Measurements from ENCODE around the gene KATNAL2. TPM values are rescaled to one million over a fixed set of nuclear protein-coding genes. Genes with fewer than 3 reads are reported as not detected.
"Not testable (repeated sequence)": the region's sequence is repeated elsewhere in the genome, so short reads cannot be mapped to it uniquely, and the experiment has no call there.

The KATNAL2 gene
- total RNA-seq, 1 donor from 2014 or later = 6.3 TPM

GRCh38 chr18:47034591-47034990 is 117.2 kb downstream of the KATNAL2 start:
- DNase-seq = not testable (repeated sequence)

- DNase-seq = no peak
These were observed 117.8 kb downstream of the KATNAL2 start, which contains the start of gene ELOA2 for GRCh38 chr18:47035156-47035671. TSS of gene ELOA2 (minus strand) at chr18:47035621. CDS start at chr18:47035264, 357 bp downstream.

GRCh38 chr18:47036298-47036874 is 119.0 kb downstream of the KATNAL2 start:
- no peak for DNase-seq

GRCh38 chr18:47036927-47037578 is 119.7 kb downstream of the KATNAL2 start:
- DNase-seq = no peak

- DNase-seq = no peak
These were observed 123.6 kb downstream of the KATNAL2 start for GRCh38 chr18:47040982-47041381.

- peak; percentile 20 for DNase-seq
These were observed 133.1 kb downstream of the KATNAL2 start for GRCh38 chr18:47050468-47050867.

GRCh38 chr18:47054369-47054768 is 137.0 kb downstream of the KATNAL2 start:
- no peak for DNase-seq

- no peak for DNase-seq
These were observed 145.1 kb downstream of the KATNAL2 start for GRCh38 chr18:47062471-47062870.

- DNase-seq = no peak
These were observed 145.7 kb downstream of the KATNAL2 start for GRCh38 chr18:47063096-47063495.

GRCh38 chr18:47067648-47068047 is 150.2 kb downstream of the KATNAL2 start:
- no peak for DNase-seq

GRCh38 chr18:47075098-47075883 is 157.9 kb downstream of the KATNAL2 start:
- no peak for DNase-seq

GRCh38 chr18:47077111-47077510 is 159.7 kb downstream of the KATNAL2 start:
- DNase-seq = no peak

- no peak for DNase-seq
These were observed 163.5 kb downstream of the KATNAL2 start for GRCh38 chr18:47080872-47081271.

GRCh38 chr18:47081578-47081977 is 164.2 kb downstream of the KATNAL2 start:
- no peak for DNase-seq

- no peak for DNase-seq
These were observed 170.3 kb downstream of the KATNAL2 start for GRCh38 chr18:47087676-47088075.

GRCh38 chr18:47095810-47096209 is 178.4 kb downstream of the KATNAL2 start:
- no peak for DNase-seq

- DNase-seq = no peak
These were observed 182.9 kb downstream of the KATNAL2 start for GRCh38 chr18:47100212-47100831.

GRCh38 chr18:47108373-47108772 is 191.0 kb downstream of the KATNAL2 start:
- no peak for DNase-seq

- DNase-seq = no peak
These were observed 191.6 kb downstream of the KATNAL2 start for GRCh38 chr18:47108998-47109405.

- DNase-seq = no peak
These were observed 192.3 kb downstream of the KATNAL2 start for GRCh38 chr18:47109720-47110119.

- no peak for DNase-seq
These were observed 193.3 kb downstream of the KATNAL2 start for GRCh38 chr18:47110492-47111274.

Measured in skin of body (tissue), 2 donors.